ENCODE data around the gene SIPA1L2.

DNA sequence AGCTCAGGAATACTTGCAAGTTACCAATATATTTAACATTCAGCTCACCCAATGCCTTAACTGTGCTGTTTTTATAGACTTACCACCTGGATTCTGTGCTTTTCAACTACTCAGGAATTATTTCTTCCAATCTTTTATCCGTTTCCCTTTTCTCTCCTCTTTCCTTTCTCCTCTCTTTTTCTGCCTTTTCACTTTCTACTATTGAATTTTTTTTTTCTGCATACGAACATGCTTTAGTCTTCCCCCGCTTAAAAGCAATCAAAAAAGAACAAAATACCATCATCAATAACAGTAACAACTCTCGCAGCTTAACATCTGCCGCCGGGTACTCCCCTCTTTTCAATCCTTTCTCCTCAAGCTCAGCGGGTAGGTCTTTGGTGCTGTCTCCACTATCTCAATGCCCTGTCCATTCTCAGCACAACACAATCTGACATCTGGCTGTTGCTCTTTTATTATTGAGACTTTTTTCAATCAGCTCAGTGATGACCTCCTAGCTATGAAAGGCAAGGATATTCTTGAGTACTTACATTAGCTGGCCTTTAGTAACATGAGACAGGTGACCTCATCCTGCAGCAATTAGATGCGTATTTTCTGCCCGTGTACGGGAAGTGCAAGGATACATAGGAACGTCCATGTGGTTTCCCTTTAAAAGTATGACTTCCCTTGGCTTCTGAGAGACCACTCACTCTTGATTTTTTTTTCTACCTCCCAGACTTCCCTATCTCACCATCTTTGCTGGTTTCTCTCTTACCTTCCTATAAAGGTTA, 40.2 kb upstream of the SIPA1L2 start:
- no peak for TF ChIP-seq EZH2 (IDR thresholded peaks at IDR 0.05; ENCODE audit: insufficient read depth, low read length)
- TF ChIP-seq, protein P1, sequence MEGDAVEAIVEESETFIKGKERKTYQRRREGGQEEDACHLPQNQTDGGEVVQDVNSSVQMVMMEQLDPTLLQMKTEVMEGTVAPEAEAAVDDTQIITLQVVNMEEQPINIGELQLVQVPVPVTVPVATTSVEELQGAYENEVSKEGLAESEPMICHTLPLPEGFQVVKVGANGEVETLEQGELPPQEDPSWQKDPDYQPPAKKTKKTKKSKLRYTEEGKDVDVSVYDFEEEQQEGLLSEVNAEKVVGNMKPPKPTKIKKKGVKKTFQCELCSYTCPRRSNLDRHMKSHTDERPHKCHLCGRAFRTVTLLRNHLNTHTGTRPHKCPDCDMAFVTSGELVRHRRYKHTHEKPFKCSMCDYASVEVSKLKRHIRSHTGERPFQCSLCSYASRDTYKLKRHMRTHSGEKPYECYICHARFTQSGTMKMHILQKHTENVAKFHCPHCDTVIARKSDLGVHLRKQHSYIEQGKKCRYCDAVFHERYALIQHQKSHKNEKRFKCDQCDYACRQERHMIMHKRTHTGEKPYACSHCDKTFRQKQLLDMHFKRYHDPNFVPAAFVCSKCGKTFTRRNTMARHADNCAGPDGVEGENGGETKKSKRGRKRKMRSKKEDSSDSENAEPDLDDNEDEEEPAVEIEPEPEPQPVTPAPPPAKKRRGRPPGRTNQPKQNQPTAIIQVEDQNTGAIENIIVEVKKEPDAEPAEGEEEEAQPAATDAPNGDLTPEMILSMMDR (IDR thresholded peaks at IDR 0.05; ENCODE audit: insufficient read depth, low read depth, low read length): no peak
